ENCODE measurements around the gene NUDT22.

DNA sequence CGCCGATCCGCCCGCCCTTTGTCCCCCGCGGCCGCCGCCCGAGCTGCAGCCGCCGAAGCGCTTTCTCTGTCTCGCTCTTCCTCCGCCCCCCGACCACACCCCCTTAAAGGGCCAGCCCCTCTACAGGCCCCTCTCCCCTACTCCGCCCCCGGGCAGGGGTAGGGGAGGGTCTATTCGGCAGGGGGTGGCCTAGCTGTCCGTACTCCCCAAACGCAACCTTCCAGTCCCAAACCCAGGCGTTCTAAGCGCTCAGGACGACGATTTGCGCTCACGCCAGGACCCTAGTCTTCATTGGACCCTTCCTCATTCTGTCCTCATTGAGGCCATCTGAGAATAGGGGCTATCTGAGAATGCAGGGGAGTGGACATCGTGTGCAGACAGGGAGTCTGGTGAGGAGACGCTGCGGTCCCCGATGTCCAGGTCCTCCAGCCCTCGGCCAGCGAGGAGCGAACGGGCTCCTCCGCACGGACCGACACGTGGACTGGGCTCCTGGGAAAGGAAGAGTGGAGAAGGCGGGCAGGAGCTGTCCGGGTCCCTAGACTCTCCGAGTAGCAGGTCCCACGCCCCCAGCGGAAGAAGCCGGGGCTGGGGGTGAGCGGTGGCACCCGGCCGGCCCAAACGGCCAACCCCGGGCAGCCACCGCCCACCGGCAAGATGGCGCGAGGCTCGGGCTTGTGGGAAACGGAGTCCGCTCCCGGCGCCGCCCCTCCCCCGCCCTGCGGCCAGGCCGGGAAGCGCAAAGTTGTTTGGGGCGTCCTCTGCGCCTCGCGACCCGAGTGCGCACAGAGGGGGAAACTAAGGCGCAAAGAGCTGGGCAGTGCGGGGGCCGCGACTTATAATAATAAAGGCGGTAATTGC, 21.0 kb downstream of the NUDT22 start, which contains the start of gene PPP1R14B:
- TF ChIP-seq YY1 (IDR thresholded peaks at IDR 0.05; ENCODE audit: low read depth): peak; percentile 97
- 0 out of 2 replicates have a peak, but pooled peaks have one; percentile 15 for TF ChIP-seq NFIC (IDR thresholded peaks at IDR 0.05)
- no peak for TF ChIP-seq CREB1 (IDR thresholded peaks at IDR 0.05; ENCODE audit: low read depth)
- TF ChIP-seq, protein P1, sequence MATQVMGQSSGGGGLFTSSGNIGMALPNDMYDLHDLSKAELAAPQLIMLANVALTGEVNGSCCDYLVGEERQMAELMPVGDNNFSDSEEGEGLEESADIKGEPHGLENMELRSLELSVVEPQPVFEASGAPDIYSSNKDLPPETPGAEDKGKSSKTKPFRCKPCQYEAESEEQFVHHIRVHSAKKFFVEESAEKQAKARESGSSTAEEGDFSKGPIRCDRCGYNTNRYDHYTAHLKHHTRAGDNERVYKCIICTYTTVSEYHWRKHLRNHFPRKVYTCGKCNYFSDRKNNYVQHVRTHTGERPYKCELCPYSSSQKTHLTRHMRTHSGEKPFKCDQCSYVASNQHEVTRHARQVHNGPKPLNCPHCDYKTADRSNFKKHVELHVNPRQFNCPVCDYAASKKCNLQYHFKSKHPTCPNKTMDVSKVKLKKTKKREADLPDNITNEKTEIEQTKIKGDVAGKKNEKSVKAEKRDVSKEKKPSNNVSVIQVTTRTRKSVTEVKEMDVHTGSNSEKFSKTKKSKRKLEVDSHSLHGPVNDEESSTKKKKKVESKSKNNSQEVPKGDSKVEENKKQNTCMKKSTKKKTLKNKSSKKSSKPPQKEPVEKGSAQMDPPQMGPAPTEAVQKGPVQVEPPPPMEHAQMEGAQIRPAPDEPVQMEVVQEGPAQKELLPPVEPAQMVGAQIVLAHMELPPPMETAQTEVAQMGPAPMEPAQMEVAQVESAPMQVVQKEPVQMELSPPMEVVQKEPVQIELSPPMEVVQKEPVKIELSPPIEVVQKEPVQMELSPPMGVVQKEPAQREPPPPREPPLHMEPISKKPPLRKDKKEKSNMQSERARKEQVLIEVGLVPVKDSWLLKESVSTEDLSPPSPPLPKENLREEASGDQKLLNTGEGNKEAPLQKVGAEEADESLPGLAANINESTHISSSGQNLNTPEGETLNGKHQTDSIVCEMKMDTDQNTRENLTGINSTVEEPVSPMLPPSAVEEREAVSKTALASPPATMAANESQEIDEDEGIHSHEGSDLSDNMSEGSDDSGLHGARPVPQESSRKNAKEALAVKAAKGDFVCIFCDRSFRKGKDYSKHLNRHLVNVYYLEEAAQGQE (IDR thresholded peaks at IDR 0.05; ENCODE audit: low read depth): peak; percentile 28; the same call in 1 of the 2 replicates
